GM10266 (cell line): ENCODE measurements around the gene TSR2.
"Not testable (repeated sequence)": the region's sequence is repeated elsewhere in the genome, so short reads cannot be mapped to it uniquely, and the experiment has no call there.

ENCODE experiments used
- DNase-seq: peaks from one replicate; pipeline ENCODE4 v3.0.0; 2012; ENCODE audit errors: extremely low spot score
- TF ChIP-seq, protein P1 (sequence below): IDR thresholded peaks from 2 replicates; pipeline ENCODE4 v1.5.1; 2012; ENCODE audit warnings: mild to moderate bottlenecking, low read depth; ENCODE audit not compliant: control insufficient read depth, insufficient read depth; ENCODE audit errors: missing control alignments

The TSR2 gene

DNA sequence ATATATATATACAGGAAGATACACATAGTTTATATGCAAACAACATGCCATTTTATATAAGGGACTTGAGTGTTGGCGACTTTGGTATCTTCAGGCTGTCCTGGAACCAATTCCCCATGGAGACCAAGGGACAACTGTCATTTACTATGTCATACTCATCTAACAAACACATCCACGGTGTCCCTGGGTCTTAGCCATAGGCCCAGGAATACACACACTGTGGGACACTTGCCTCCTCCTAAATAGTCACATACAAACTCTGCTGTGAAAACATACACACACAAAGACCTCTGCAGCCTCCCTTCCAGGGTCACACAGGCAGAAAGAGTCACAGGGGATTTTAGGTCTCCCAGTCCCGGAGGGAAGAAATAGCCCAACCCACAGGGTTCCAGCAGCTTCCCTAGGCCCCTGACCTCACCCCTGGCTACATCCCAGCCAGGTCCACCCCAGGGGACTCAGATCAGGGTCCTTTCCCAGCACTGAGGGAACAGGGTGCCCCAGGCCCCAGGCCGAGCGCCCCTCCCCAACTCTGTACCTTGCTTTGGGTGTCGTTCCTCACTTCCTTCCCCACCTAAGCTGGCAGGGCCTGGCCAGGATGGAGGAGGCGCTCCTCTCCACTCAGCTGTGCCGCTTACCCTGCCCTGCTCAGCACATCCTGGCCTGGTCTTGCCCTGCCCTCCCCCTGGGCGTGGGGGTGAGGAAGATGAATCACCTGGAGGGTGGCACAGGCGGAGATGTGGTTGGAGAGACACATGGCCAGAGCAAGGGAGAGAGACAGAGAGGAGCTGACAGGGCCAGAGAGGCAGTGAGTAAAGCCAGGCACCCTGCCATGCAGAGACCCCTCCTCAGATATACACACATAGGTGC is 34.0 kb downstream of the TSR2 start:
- DNase-seq, result no peak
- TF ChIP-seq, protein P1, sequence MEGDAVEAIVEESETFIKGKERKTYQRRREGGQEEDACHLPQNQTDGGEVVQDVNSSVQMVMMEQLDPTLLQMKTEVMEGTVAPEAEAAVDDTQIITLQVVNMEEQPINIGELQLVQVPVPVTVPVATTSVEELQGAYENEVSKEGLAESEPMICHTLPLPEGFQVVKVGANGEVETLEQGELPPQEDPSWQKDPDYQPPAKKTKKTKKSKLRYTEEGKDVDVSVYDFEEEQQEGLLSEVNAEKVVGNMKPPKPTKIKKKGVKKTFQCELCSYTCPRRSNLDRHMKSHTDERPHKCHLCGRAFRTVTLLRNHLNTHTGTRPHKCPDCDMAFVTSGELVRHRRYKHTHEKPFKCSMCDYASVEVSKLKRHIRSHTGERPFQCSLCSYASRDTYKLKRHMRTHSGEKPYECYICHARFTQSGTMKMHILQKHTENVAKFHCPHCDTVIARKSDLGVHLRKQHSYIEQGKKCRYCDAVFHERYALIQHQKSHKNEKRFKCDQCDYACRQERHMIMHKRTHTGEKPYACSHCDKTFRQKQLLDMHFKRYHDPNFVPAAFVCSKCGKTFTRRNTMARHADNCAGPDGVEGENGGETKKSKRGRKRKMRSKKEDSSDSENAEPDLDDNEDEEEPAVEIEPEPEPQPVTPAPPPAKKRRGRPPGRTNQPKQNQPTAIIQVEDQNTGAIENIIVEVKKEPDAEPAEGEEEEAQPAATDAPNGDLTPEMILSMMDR, result no peak

DNA sequence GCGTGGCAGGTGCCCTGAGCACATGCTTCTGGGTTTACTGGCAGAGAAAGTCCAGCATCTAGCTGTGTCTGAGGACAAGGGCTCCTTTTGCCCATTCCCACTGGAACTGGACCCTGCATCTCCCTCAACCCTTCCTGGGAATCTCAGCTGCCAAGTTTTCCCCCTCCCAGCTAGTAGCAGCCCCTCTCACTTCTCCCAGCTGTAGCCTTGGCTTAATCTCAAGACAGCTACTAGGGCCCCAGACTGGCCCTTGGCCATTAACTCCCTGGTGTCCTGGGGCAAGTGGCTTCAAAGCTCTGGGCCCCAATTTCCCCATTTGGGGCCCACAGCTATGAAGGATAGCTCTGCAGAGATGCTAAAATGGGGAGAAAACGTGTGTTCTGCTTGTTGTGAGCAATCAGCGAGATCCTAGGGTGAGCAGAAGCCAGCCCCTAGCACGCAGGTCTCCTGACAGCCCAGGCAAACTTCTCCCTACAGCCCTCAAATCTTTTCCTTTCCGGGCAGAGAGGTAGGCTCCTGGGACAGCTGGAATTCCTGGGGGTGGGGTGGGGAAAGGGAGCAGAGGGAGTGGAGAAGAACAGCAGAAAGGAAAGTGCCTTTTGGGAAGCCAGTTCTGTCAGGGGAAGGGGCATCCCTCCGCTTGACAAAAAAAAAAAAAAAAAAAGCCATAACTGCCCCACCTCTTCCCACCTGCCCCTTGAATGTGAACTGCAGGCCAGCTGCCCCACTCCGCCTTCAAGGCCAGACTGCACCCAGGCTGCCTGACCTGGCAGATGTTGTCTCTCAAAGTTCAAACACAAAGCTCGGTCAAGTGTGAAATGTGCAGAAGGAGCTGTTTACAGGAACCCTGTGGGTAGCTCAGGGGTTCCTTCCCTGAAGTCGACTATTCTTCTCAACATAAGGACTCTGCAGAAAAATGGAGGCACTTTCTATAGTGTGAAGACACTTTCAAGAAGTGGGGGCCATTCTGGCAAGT is 39.2 kb downstream of the TSR2 start:
- DNase-seq, result no peak
- TF ChIP-seq, protein P1, result no peak

DNA sequence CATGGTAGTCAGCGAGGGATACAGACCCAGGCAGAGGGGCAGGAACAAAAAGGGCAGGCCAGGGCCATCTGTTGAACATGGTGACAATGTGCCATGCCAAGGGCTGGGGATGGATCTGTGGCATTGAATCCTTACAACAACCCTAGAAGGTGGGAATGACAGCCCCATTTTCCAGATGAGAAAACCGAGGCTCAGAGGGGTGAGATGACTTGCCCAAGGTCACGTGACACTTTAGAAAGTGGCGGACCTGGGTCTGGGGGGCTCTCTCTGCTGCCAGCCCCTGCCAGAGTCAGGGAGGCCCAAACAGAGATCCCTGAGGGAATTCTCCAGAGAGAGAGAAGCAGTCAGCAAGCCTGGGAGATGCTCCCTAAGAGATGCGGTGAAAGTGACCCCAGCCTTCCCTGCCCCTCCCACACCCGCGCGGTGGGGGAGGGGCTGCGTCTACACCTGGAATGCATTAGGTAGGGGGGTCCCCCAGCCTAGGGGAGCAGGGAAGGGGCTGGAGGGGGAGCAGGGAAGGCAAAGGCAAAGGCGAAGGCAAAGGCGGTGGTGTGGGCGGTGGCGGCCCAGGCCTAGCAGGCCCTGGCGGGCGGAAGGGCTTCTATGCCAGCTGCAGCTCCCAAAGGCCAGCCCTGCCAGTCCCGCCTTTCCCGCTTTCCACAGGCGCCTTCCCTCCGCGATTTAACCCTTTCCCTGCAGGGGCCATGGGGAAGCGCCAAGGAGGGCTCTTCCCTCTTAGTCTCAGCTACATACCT is 42.8 kb downstream of the TSR2 start:
- DNase-seq, result no peak

DNA sequence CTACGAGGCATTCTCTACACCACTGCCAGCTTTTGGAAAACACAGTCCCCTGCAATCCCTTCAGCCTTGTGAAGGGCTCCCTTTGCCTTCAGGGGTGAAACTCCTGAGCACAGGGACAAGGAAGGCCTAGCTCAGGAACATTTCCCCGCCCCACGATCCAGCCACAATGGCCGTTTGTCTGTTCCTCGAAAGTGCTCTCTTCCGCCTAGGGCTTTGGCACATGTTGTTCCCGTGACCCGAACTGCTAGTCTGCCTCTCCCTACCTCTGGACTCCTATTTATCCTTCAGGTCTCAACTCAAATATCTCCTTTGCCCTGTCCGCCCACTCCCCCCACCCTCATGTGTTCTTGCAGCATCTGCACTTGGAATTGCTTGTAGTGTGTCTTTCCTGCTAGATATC is 43.7 kb downstream of the TSR2 start:
- no peak for DNase-seq
- TF ChIP-seq, protein P1, result no peak

More for the DNA sequence above, 42.8 kb downstream of the TSR2 start:
- TF ChIP-seq, protein P1, result no peak

DNA sequence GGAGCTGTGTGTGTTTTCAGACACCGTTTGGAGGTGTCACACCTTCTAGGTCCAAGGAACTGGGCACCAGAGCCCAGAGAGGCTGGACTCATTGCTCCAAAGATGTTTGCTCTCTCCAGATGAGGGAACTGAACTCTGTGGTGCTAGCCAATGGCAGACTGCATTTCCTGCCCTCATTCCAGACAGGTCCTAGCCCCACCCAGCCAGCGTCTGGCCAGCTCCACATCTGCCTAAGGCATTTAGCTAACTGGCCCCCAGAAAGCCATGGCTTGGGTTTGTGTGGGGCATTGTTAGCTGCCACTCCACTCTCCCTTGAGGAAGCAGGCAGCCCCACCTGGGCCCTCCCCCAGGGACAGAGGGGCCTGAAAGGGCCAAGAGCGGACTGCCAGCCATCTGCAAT is 44.5 kb downstream of the TSR2 start:
- no peak for DNase-seq
- TF ChIP-seq, protein P1, result no peak

DNA sequence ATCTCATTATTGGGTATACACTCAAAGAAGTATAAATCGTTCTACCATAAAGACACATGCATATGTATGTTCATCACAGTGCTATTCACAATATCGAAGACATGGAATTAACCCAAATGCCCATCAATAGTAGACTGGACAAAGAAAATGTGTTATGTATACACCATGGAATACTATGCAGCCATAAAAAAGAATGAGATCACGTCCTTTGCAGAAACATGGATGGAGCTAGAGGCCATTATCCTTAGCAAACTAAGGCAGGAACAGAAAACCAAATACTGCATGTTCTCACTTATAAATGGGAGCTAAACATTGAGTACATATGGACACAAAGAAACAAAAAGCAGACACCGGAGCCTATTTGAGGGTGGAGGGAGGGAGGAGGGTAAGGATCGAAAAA is 49.6 kb downstream of the TSR2 start:
- not testable (repeated sequence) for DNase-seq

DNA sequence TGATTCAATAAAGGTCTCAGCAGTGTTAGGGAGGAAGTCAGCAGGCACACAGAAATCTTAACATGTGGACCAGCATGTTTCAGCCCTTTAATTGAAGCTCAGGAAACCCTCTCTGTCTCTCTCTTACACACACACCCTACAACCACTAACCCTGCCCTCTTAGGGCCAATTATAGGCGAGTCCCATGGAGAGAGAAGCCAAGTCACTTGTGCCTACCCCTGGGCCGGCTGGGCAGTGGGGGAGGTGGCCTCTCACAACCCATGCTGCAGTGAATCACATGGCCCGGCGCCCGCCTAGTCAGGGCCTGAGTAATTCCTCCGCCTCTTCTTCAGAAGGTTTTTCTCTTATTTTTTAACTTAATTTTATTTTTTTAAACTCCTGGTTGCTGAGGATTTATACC is 52.1 kb downstream of the TSR2 start:
- TF ChIP-seq, protein P1, result no peak
- no peak for DNase-seq
